IgD-negative memory B cell (primary cell): ENCODE results near the gene EN1. TPM values are rescaled to one million over a fixed set of nuclear protein-coding genes. Genes with fewer than 3 reads are reported as not detected.

Source experiments
- H3K27ac Mint-ChIP-seq, 3 donors: one replicate each; pipeline ENCODE4 v1.8.0; 2020 to 2022; ENCODE audit warnings: mild to moderate bottlenecking in 3 of 3, mixed read lengths in 3 of 3, moderate library complexity in 1 of 3
- H3K27me3 Mint-ChIP-seq: one replicate; pipeline ENCODE4 v1.8.0; 2021; ENCODE audit warnings: mixed read lengths
- H3K36me3 Mint-ChIP-seq: one replicate; pipeline ENCODE4 v1.8.0; 2020; ENCODE audit warnings: mild to moderate bottlenecking, mixed read lengths
- H3K4me1 Mint-ChIP-seq, 3 donors: one replicate each; pipeline ENCODE4 v1.8.0; 2020 to 2022; ENCODE audit warnings: mixed read lengths in 3 of 3, mild to moderate bottlenecking in 1 of 3
- H3K4me3 Mint-ChIP-seq, 4 donors: one replicate each; pipeline ENCODE4 v1.8.0; 2020 to 2022; ENCODE audit warnings: mild to moderate bottlenecking in 4 of 4, mixed read lengths in 4 of 4, moderate library complexity in 3 of 4
- H3K9me3 Mint-ChIP-seq, 3 donors: one replicate each; pipeline ENCODE4 v1.8.0; 2020 to 2021; ENCODE audit warnings: mixed read lengths in 3 of 3, mild to moderate bottlenecking in 1 of 3
- polyA plus RNA-seq: library from polyadenylated mRNA; unstranded; fragments of 300-500 nt; fragmentation: Illumina TruSeq; gene quantifications from one replicate; pipeline ENCODE4 v1.2.3, GENCODE V29; 2021

The EN1 gene
- polyA plus RNA-seq, 1 donor from 2014 or later: not detected

GRCh38 chr2:118808429-118808809 is 39.0 kb downstream of the EN1 start:
- H3K9me3 Mint-ChIP-seq: no peaks in the 10 kb centered on the region
- H3K4me1 Mint-ChIP-seq: peaks cover 0 to 3% (median 1%) of the 10 kb centered on the region in 3 donors
- H3K36me3 Mint-ChIP-seq: no peaks in the 10 kb centered on the region
- H3K27me3 Mint-ChIP-seq: peaks cover 34% of the 10 kb centered on the region
- peak overlapping the region in 2 of 4 donors; percentile 32 to 63 for H3K4me3 Mint-ChIP-seq
- H3K27ac Mint-ChIP-seq: no peak overlapping the region

- Mint-ChIP-seq H3K27ac (no peak overlapping the region), H3K36me3 (peaks cover 2% of the 10 kb centered on the region), H3K4me3 (no peak overlapping the region), H3K9me3 (no peaks in the 10 kb centered on the region), H3K4me1 (peaks cover 0 to 3% (median 1%) of the 10 kb centered on the region in 3 donors), H3K27me3 (peaks cover 31% of the 10 kb centered on the region)
These were observed 39.6 kb downstream of the EN1 start for GRCh38 chr2:118807668-118808428.

GRCh38 chr2:118806797-118807667 is 40.4 kb downstream of the EN1 start:
- Mint-ChIP-seq H3K27me3 (peaks cover 27% of the 10 kb centered on the region), H3K36me3 (peaks cover 2% of the 10 kb centered on the region), H3K4me3 (no peak overlapping the region), H3K4me1 (peaks cover 0 to 3% (median 1%) of the 10 kb centered on the region in 3 donors), H3K9me3 (no peaks in the 10 kb centered on the region), H3K27ac (no peak overlapping the region)

- H3K9me3 Mint-ChIP-seq: no peaks in the 10 kb centered on the region
- peaks cover 28% of the 10 kb centered on the region for H3K27me3 Mint-ChIP-seq
These were observed 42.3 kb downstream of the EN1 start for GRCh38 chr2:118805064-118805690.

GRCh38 chr2:118803012-118803411 is 44.4 kb downstream of the EN1 start:
- Mint-ChIP-seq H3K4me1 (peaks cover 0 to 1% (median 0%) of the 10 kb centered on the region in 3 donors), H3K4me3 (no peak overlapping the region), H3K36me3 (peaks cover 2% of the 10 kb centered on the region), H3K27ac (no peak overlapping the region), H3K27me3 (peaks cover 20% of the 10 kb centered on the region), H3K9me3 (no peaks in the 10 kb centered on the region)

More at GRCh38 chr2:118805064-118805690, 42.3 kb downstream of the EN1 start:
- Mint-ChIP-seq H3K4me3 (no peak overlapping the region), H3K36me3 (peaks cover 2% of the 10 kb centered on the region), H3K4me1 (peaks cover 0 to 3% (median 1%) of the 10 kb centered on the region in 3 donors), H3K27ac (no peak overlapping the region)

- peak overlapping the region in 1 of 3 donors; percentile 10 for H3K27ac Mint-ChIP-seq
- H3K9me3 Mint-ChIP-seq: no peaks in the 10 kb centered on the region
- H3K36me3 Mint-ChIP-seq: peaks cover 2% of the 10 kb centered on the region
- peaks cover 9% of the 10 kb centered on the region for H3K27me3 Mint-ChIP-seq
- no peaks in the 10 kb centered on the region for H3K4me1 Mint-ChIP-seq
- no peak overlapping the region for H3K4me3 Mint-ChIP-seq
These were observed 46.3 kb downstream of the EN1 start for GRCh38 chr2:118801151-118801550.

- Mint-ChIP-seq H3K4me1 (no peaks in the 10 kb centered on the region), H3K9me3 (no peaks in the 10 kb centered on the region), H3K4me3 (no peak overlapping the region), H3K36me3 (peaks cover 2% of the 10 kb centered on the region), H3K27me3 (peaks cover 9% of the 10 kb centered on the region), H3K27ac (no peak overlapping the region)
These were observed 46.7 kb downstream of the EN1 start for GRCh38 chr2:118800736-118801135.

GRCh38 chr2:118794546-118794945 is 52.9 kb downstream of the EN1 start:
- Mint-ChIP-seq H3K27me3 (peaks cover 3% of the 10 kb centered on the region), H3K4me3 (no peak overlapping the region), H3K9me3 (peaks cover 0 to 4% (median 0%) of the 10 kb centered on the region in 3 donors), H3K4me1 (no peaks in the 10 kb centered on the region), H3K36me3 (no peaks in the 10 kb centered on the region), H3K27ac (no peak overlapping the region)

Other genes starting within 250 kb of the EN1 start
- not detected for gene MARCO, start 94.5 kb upstream of the EN1 start, polyA plus RNA-seq